SK-N-SH treated with all-trans-retinoic acid at 6 μM for 48 hours (cell line): Measurements from ENCODE around the gene RPS14.

Experiments used
- ATAC-seq: fragments of 200-7000 bp; cut with Tn5 transposase; 3 replicates; pipeline ENCODE4 v1.9.1; 2020; ENCODE audit warnings: mild to moderate bottlenecking, moderate library complexity
- ARNTL ChIP-seq: fragments of 450-650 bp; formaldehyde crosslinking; IDR thresholded peaks from 2 replicates; pipeline ENCODE4 v1.5.0; 2020; ENCODE audit warnings: low read depth, mild to moderate bottlenecking, moderate library complexity, borderline replicate concordance
- BACH2 ChIP-seq: fragments of 250-450 bp; sonication (Bioruptor Pico); IDR thresholded peaks from 2 replicates; pipeline ENCODE4 v1.9.0; 2021; ENCODE audit warnings: mild to moderate bottlenecking, borderline replicate concordance
- CSDC2 ChIP-seq: fragments of 250-450 bp; sonication (Bioruptor Pico); IDR thresholded peaks from 2 replicates; pipeline ENCODE4 v1.5.0; 2020; ENCODE audit warnings: mild to moderate bottlenecking, moderate library complexity
- ESRRG ChIP-seq: fragments of 250-450 bp; sonication (Bioruptor Pico); IDR thresholded peaks from 2 replicates; pipeline ENCODE4 v1.6.1; 2021; ENCODE audit warnings: mild to moderate bottlenecking
- GLIS3 ChIP-seq: fragments of 250-450 bp; sonication (Bioruptor Pico); IDR thresholded peaks from 2 replicates; pipeline ENCODE4 v1.5.0; 2020; ENCODE audit warnings: mild to moderate bottlenecking, moderate library complexity
- ISL1 ChIP-seq: fragments of 250-450 bp; sonication (Bioruptor Pico); IDR thresholded peaks from 2 replicates; pipeline ENCODE4 v2.1.2; 2022; ENCODE audit warnings: mild to moderate bottlenecking, moderate library complexity
- OSR1 ChIP-seq: fragments of 250-450 bp; sonication (Bioruptor Pico); IDR thresholded peaks from 2 replicates; pipeline ENCODE4 v1.8.0; 2022; ENCODE audit warnings: moderate library complexity, mild to moderate bottlenecking, inconsistent platforms
- PPARA ChIP-seq: fragments of 250-450 bp; sonication (Bioruptor Pico); IDR thresholded peaks from 2 replicates; pipeline ENCODE4 v1.5.0; 2020; ENCODE audit warnings: mild to moderate bottlenecking, borderline replicate concordance
- RARB ChIP-seq: fragments of 250-450 bp; sonication (Bioruptor Pico); IDR thresholded peaks from 2 replicates; pipeline ENCODE4 v1.8.0; 2021; ENCODE audit warnings: mild to moderate bottlenecking, moderate library complexity
- SNAI2 ChIP-seq: fragments of 250-450 bp; sonication (Bioruptor Pico); IDR thresholded peaks from 2 replicates; pipeline ENCODE4 v1.5.0; 2020; ENCODE audit warnings: mild to moderate bottlenecking, moderate library complexity
- ZC3H10 ChIP-seq: fragments of 250-450 bp; sonication (Bioruptor Pico); IDR thresholded peaks from 2 replicates; pipeline ENCODE4 v1.5.1; 2021; ENCODE audit warnings: mild to moderate bottlenecking, moderate library complexity
- ZFP3 ChIP-seq: fragments of 250-450 bp; sonication (Bioruptor Pico); IDR thresholded peaks from 2 replicates; pipeline ENCODE4 v1.5.0; 2020; ENCODE audit warnings: mild to moderate bottlenecking, moderate library complexity
- ZFP30 ChIP-seq: fragments of 450-650 bp; formaldehyde crosslinking; IDR thresholded peaks from 2 replicates; pipeline ENCODE4 v1.5.0; 2022; ENCODE audit warnings: mild to moderate bottlenecking, moderate library complexity
- ZNF8 ChIP-seq: fragments of 450-650 bp; formaldehyde crosslinking; IDR thresholded peaks from 2 replicates; pipeline ENCODE4 v1.5.0; 2020; ENCODE audit warnings: mild to moderate bottlenecking, moderate library complexity
- TF ChIP-seq, protein P1 (sequence below): fragments of 250-450 bp; sonication (Bioruptor Pico); IDR thresholded peaks from 2 replicates; pipeline ENCODE4 v1.5.0; 2020; ENCODE audit warnings: mild to moderate bottlenecking, moderate library complexity
- TF ChIP-seq, protein P2 (sequence below): fragments of 250-450 bp; sonication (Bioruptor Pico); IDR thresholded peaks from 2 replicates; pipeline ENCODE4 v1.8.0; 2021; ENCODE audit warnings: low read depth, mild to moderate bottlenecking, moderate library complexity, borderline replicate concordance
- TF ChIP-seq, protein P3 (sequence below): fragments of 250-450 bp; sonication (Bioruptor Pico); IDR thresholded peaks from 2 replicates; pipeline ENCODE4 v1.8.0; 2020; ENCODE audit warnings: mild to moderate bottlenecking, moderate library complexity, borderline replicate concordance

Gene RPS14

DNA sequence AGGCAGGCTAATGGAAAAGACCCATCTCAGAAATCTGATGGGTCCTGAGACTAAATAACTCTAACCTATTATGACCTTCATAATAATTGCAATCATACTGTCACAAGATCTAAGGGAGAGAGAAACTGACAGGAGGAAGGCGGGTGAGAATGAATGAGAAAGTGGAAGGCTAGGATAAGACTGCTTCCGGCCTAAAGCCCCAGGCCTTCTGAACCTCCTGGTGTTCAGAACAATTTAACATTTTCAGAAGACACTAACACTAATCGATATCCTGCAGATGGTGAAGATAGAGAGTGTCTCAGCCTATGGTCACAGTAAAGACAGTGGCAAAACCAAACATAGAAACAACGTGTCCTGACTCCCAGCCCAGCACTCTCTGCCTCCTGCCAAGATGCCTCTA, 1.2 kb downstream of the RPS14 start:
- TF ChIP-seq ZFP30 (CRISPR knock-in tag): no peak
- TF ChIP-seq, protein P1, sequence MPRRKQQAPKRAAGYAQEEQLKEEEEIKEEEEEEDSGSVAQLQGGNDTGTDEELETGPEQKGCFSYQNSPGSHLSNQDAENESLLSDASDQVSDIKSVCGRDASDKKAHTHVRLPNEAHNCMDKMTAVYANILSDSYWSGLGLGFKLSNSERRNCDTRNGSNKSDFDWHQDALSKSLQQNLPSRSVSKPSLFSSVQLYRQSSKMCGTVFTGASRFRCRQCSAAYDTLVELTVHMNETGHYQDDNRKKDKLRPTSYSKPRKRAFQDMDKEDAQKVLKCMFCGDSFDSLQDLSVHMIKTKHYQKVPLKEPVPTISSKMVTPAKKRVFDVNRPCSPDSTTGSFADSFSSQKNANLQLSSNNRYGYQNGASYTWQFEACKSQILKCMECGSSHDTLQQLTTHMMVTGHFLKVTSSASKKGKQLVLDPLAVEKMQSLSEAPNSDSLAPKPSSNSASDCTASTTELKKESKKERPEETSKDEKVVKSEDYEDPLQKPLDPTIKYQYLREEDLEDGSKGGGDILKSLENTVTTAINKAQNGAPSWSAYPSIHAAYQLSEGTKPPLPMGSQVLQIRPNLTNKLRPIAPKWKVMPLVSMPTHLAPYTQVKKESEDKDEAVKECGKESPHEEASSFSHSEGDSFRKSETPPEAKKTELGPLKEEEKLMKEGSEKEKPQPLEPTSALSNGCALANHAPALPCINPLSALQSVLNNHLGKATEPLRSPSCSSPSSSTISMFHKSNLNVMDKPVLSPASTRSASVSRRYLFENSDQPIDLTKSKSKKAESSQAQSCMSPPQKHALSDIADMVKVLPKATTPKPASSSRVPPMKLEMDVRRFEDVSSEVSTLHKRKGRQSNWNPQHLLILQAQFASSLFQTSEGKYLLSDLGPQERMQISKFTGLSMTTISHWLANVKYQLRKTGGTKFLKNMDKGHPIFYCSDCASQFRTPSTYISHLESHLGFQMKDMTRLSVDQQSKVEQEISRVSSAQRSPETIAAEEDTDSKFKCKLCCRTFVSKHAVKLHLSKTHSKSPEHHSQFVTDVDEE (CRISPR knock-in tag): no peak
- TF ChIP-seq, protein P2, sequence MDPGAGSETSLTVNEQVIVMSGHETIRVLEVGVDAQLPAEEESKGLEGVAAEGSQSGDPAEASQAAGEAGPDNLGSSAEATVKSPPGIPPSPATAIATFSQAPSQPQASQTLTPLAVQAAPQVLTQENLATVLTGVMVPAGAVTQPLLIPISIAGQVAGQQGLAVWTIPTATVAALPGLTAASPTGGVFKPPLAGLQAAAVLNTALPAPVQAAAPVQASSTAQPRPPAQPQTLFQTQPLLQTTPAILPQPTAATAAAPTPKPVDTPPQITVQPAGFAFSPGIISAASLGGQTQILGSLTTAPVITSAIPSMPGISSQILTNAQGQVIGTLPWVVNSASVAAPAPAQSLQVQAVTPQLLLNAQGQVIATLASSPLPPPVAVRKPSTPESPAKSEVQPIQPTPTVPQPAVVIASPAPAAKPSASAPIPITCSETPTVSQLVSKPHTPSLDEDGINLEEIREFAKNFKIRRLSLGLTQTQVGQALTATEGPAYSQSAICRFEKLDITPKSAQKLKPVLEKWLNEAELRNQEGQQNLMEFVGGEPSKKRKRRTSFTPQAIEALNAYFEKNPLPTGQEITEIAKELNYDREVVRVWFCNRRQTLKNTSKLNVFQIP (CRISPR knock-in tag): no peak
- TF ChIP-seq, all 23 proteins: peak for 0
- ATAC-seq: no peak

DNA sequence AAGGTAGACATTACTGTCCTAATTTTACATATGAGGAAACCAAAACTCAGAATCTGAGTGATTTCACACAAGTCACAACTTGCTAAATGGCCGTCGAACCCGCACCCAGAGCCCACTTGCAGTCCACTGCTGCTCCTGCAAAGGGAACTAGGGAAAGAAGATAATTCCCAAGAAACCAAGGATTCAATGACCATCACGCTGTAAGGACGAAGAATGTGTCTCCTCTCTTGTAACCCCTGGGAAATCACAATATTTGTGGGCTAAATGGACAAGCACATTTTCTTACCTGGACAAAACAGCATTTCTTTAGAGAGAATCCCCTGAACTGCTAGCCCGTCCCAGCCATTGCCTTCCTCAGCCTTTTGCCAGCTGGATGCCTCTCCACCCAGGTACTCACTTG, 2.4 kb downstream of the RPS14 start:
- TF ChIP-seq, protein P1 (CRISPR knock-in tag): no peak
- TF ChIP-seq ZFP3 (CRISPR knock-in tag) (no peak), PPARA (CRISPR knock-in tag) (no peak), GLIS3 (CRISPR knock-in tag) (no peak), SNAI2 (CRISPR knock-in tag) (no peak), ARNTL (CRISPR knock-in tag) (no peak), ZFP30 (CRISPR knock-in tag) (no peak), RARB (no peak)
- TF ChIP-seq, protein P2 (CRISPR knock-in tag): no peak
- ATAC-seq: no peak

DNA sequence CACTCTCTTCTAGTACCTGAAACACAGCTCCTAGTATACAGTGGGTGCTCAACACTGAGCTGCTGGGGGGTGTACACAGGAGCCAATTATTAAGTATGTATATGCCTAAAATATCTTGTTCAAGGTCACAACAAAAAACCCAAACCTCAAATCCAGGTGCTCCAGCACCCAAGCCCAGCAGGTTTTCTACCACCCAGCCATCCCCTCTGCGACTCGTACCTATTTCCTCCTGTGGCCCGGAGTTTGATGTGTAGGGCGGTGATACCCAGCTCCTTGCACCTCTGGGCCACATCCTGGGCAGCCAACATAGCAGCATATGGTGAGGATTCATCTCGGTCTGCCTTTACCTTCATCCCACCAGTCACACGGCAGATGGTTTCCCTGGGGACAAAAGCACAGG, 3.0 kb downstream of the RPS14 start:
- TF ChIP-seq ARNTL (CRISPR knock-in tag): no peak
- no peak for TF ChIP-seq SNAI2 (CRISPR knock-in tag)
- no peak for TF ChIP-seq OSR1 (CRISPR knock-in tag)
- no peak for TF ChIP-seq RARB
- no peak for TF ChIP-seq ESRRG (CRISPR knock-in tag)
- TF ChIP-seq ZC3H10 (CRISPR knock-in tag): no peak
- TF ChIP-seq, protein P1 (CRISPR knock-in tag): no peak
- TF ChIP-seq CSDC2: no peak
- TF ChIP-seq PPARA (CRISPR knock-in tag): no peak
- no peak for ATAC-seq

DNA sequence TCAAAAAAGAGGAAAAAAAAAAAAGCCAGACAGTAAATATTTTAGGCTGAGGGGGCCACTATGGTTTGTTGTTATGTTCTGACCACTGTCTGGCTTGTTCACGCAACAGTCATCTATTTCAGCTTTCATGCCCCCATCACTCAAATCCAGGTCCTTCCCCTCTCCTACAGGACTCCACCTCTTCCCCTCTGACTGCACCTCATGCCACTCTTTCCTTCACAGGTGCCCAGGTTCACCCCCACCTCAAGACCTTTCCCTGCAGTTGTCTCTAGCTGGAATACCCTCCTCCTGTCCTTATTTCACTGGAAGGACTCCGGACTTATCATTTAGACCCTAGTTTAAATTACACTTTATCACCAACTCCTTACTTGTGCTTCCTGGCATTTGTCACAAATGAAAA, 3.5 kb downstream of the RPS14 start:
- no peak for ATAC-seq
- TF ChIP-seq BACH2 (no peak), ZNF8 (CRISPR knock-in tag) (no peak), PPARA (CRISPR knock-in tag) (no peak), ESRRG (CRISPR knock-in tag) (no peak), SNAI2 (CRISPR knock-in tag) (no peak), CSDC2 (no peak), ISL1 (CRISPR knock-in tag) (no peak)
- TF ChIP-seq, protein P3, sequence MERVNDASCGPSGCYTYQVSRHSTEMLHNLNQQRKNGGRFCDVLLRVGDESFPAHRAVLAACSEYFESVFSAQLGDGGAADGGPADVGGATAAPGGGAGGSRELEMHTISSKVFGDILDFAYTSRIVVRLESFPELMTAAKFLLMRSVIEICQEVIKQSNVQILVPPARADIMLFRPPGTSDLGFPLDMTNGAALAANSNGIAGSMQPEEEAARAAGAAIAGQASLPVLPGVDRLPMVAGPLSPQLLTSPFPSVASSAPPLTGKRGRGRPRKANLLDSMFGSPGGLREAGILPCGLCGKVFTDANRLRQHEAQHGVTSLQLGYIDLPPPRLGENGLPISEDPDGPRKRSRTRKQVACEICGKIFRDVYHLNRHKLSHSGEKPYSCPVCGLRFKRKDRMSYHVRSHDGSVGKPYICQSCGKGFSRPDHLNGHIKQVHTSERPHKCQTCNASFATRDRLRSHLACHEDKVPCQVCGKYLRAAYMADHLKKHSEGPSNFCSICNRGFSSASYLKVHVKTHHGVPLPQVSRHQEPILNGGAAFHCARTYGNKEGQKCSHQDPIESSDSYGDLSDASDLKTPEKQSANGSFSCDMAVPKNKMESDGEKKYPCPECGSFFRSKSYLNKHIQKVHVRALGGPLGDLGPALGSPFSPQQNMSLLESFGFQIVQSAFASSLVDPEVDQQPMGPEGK (CRISPR knock-in tag): no peak
- TF ChIP-seq, protein P1 (CRISPR knock-in tag): no peak
